H7 (cell line): ENCODE results near the gene GPR146. TPM values are rescaled to one million over a fixed set of nuclear protein-coding genes. Genes with fewer than 3 reads are reported as not detected.
"Not testable (repeated sequence)": the region's sequence is repeated elsewhere in the genome, so short reads cannot be mapped to it uniquely, and the experiment has no call there.

Experiments used
- DNase-seq: peaks from one replicate; pipeline ENCODE4 v3.0.0; 2012
- H3K27me3 ChIP-seq: 2 replicates; pipeline ENCODE4 v1.6.0; 2011; ENCODE audit warnings: mild to moderate bottlenecking, low read length; ENCODE audit not compliant: control insufficient read depth, insufficient read depth
- H3K36me3 ChIP-seq: replicated peaks from 2 replicates; pipeline ENCODE4 v1.5.1; 2011; ENCODE audit warnings: low read length; ENCODE audit not compliant: control insufficient read depth, insufficient read depth
- H3K4me3 ChIP-seq: 2 replicates; pipeline ENCODE4 v1.5.1; 2011; ENCODE audit warnings: low read depth, mild to moderate bottlenecking, control low read depth, low read length, moderate library complexity; ENCODE audit not compliant: insufficient read depth
- total RNA-seq: library from RNA; depleted of rRNA; stranded (reverse); fragments of >200 nt; shearing (Covaris generic); gene quantifications from 2 replicates; pipeline ENCODE4 v1.2.3, GENCODE V29; 2014

The GPR146 gene
- total RNA-seq, 1 experiment from 2014 or later = 0.87 TPM

GRCh38 chr7:1027242-1028043 is 16.9 kb upstream of the GPR146 start:
- peak overlapping the region; percentile 53 for H3K4me3 ChIP-seq
- no peaks in the 10 kb centered on the region for H3K27me3 ChIP-seq
- H3K36me3 ChIP-seq = no peaks in the 10 kb centered on the region; the same call in 1 of the 2 replicates
- DNase-seq = peak; percentile 91

DNA sequence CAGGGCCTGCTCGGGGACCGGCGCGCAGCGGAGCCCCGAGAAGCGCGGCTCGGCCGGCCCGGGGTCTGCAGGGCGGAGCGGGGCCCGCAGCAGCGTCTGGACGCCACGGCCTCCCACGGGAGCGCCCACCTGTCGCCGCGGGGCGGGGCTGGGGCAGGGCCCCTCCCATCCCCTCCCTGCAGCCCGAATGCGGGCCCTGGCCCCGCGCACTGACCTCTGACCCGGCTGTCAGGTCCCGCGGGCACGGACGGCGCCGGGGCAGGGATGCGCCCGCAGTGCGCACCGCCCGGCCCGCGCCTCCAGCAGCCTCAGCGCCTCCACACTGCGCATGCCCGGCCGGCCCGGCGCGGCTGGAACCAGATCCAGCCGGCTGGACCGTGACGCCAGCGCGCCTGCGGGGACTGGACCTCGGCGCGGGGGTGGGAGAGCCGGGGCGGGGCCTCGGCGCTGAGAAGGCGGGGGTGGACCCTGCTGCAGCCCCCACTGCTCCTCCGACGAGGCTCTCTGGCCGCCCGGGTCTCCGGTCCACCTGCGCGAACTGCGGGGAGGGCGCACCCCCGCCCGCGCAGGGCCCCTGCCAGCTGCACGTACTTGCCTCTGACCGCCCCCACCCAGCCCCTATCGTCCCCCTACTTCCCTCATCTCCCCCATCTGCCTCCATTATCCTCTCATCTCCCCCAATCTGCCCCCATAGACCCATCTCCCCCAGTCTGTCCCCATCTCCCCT is 16.1 kb upstream of the GPR146 start:
- Histone ChIP-seq H3K4me3 (peak overlapping the region; percentile 53), H3K36me3 (no peaks in the 10 kb centered on the region; the same call in 1 of the 2 replicates), H3K27me3 (no peaks in the 10 kb centered on the region)
- DNase-seq = peak; percentile 100

DNA sequence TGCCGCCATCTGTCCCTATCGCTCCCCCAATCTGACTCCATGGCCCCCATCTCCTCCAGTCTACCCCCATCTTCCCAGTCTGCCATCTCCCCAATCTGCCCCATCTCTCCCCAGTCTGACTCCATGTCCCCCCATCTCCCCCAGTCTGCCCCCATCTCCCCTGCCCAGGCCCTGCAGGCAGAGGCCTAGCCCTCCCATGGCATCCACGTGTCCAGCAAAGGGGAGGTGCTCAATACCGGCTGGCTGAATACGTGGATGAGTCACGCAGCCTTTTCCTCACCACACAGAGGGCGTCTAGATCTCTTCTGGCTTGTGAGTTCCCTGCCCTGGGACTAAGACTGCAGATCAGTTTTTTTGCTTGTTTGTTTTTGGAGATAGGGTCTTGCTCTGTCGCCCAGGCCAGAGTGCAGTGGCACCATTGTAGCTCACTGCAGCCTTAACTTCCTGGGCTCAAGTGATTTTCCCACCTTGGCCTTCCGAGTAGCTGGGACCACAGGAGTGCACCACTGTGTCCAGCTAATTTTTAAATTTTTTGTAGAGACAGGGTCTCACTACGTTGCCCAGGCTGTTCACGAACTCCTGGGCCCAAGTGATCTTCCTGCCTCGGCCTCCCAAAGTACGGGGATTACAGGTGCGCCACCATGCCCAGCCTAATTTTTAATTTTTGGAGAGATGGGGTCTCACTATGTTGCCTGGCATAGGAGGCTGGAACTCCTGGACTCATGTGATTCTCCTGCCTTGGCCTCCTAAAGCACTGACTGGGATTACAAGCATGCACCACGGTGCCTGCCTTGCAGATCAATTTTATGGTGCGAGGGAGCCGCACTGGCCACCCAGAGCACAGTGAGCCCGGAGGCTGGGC is 15.3 kb upstream of the GPR146 start:
- no peaks in the 10 kb centered on the region for H3K27me3 ChIP-seq
- H3K36me3 ChIP-seq = no peaks in the 10 kb centered on the region; the same call in 1 of the 2 replicates
- peak; percentile 91 for DNase-seq
- peak overlapping the region; percentile 53 for H3K4me3 ChIP-seq

DNA sequence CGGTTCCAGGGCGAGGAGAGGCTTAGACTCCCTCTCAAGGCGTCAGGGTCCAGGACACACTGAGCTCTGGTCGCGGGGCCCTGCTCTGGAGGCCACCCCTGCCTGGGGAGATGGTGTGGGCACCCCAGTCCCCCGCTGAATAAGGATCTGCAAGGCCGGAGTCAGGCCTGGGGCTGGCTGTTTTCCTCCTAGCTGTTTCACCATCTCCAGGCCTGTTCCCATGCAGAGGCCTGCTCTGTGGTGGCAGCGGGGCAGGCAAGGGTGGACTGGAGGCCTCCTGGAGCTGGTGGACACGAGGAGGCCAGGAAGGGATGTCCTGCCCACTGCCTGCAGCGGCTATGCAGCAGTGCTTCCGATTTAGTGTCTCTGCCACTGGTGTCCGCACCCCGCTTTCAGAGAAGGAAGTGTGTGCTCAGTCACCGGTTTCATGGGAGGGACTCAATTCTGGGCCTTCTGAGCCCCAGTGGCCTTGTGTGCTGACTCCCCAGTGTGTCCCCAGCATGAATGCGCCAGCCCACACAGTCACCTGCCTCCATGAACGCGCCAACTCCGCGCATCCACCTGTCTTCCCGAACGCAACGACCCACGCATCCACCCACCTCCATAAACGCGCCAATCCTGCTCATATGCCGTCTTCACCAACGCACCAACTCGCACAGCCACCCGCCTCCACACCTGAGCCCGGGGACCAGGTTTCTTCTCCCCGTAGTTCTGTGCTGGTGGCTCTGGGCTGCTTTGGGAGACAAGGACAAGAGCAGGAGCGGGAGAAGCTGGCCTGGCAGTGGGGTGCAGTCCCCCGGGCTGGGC is 14.5 kb upstream of the GPR146 start:
- no peaks in the 10 kb centered on the region; the same call in 1 of the 2 replicates for H3K36me3 ChIP-seq
- no peak overlapping the region for H3K4me3 ChIP-seq
- peak; percentile 75 for DNase-seq
- H3K27me3 ChIP-seq = no peaks in the 10 kb centered on the region

- peak; percentile 67 for DNase-seq
- H3K4me3 ChIP-seq = no peak overlapping the region
- no peaks in the 10 kb centered on the region for H3K27me3 ChIP-seq
- H3K36me3 ChIP-seq = no peaks in the 10 kb centered on the region; the same call in 1 of the 2 replicates
Measured at GRCh38 chr7:1030444-1031070, 13.8 kb upstream of the GPR146 start.

DNA sequence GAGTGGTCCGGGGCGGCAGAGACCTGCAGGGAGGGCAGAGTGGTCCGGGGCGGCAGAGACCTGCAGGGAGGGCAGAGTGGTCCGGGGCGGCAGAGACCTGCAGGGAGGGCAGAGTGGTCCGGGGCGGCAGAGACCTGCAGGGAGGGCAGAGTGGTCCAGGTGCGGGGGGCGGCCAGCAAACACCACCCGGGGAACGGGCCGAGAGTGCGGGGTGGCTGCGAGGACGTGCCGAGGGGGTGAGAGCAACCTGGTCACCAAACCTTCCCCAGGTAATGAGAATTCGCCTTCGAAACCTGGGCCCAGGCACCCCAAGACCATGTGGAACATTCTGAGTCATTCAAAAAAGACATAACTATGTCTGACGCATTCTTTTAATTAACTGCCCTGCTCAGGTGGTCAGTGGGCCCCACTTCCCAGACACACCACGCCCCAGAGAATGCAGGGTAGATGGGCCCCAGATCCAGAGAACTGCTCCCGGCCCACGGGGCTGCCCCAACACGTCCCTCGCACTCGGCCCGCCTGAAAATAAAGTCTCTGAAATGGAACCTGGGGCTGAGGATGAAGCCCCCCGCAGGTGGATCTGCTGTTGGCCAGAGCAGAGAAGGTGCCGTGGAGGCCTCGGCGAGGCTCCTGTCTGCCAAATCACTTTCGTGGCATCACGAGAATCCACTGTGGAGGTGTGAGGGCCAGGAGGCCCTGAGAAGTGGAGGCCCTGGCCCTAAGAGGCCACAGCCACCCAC is 12.5 kb upstream of the GPR146 start:
- Histone ChIP-seq H3K4me3 (no peak overlapping the region), H3K27me3 (no peaks in the 10 kb centered on the region), H3K36me3 (no peaks in the 10 kb centered on the region)
- no peak for DNase-seq

- DNase-seq = no peak
- Histone ChIP-seq H3K27me3 (no peaks in the 10 kb centered on the region), H3K4me3 (no peak overlapping the region), H3K36me3 (no peaks in the 10 kb centered on the region)
Measured at GRCh38 chr7:1032536-1033181, 11.7 kb upstream of the GPR146 start.

GRCh38 chr7:1033546-1034145 is 10.7 kb upstream of the GPR146 start:
- no peaks in the 10 kb centered on the region for H3K27me3 ChIP-seq

GRCh38 chr7:1034769-1035168 is 9.6 kb upstream of the GPR146 start:
- H3K4me3 ChIP-seq, DNase-seq, H3K36me3 ChIP-seq, H3K27me3 ChIP-seq: not testable (repeated sequence)

More at GRCh38 chr7:1033546-1034145, 10.7 kb upstream of the GPR146 start:
- no peaks in the 10 kb centered on the region for H3K36me3 ChIP-seq
- H3K4me3 ChIP-seq = no peak overlapping the region
- DNase-seq = no peak

DNA sequence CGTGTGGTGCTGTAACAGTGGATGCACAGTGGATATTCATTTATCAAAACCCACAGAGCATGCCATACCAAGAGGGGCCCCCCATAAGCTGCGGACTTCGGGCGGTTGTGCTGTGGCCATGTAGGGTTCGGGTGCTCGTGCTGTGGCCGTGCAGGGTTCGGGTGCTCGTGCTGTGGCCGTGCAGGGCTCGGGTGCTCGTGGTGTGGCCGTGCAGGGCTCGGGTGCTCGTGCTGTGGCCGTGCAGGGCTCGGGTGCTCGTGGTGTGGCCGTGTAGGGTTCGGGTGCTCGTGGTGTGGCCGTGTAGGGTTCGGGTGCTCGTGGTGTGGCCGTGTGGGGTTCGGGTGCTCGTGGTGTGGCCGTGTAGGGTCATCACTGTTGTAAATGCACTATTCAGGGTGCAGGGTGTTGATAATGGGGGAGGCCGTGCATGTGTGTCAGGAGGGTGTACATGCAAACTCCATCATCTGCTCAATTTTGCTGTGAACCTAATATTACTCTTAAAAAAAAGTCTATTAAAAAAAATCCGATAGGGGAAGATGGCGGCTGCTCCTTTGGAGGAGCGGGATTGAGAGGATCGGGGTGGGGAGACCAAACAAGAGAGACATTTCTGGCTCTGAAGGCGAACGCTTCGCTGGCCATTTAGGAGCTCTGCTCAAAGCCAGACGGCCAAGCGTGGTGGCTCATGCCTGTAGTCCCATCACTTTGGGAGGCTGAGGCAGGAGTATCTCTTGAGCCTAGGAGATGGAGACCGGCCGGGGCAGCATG is 8.0 kb upstream of the GPR146 start:
- not testable (repeated sequence) for H3K27me3 ChIP-seq, DNase-seq, H3K4me3 ChIP-seq, H3K36me3 ChIP-seq

DNA sequence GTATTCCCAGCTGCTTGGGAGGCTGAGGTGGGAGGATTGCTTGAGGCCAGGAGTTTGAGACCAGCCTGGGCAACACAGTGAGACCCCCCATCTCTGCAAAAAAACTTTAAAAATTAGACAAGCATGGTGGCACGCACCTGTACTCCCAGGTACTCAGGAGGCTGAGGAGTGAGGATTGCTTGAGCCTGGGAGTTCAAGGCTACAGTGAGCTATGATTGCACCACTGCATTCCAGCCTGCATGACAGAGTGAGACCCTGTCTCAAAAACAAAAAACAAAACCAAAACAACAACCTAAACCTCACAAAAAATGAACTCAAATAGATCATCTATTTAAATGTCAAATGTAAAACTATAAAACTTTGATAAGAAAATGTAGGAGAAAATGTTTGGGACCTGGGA is 4.1 kb upstream of the GPR146 start:
- H3K4me3 ChIP-seq, DNase-seq, H3K27me3 ChIP-seq, H3K36me3 ChIP-seq: not testable (repeated sequence)

GRCh38 chr7:1040790-1041189 is 3.6 kb upstream of the GPR146 start:
- peak; percentile 75 for DNase-seq
- no peaks in the 10 kb centered on the region for H3K27me3 ChIP-seq
- H3K4me3 ChIP-seq = no peak overlapping the region
- H3K36me3 ChIP-seq = no peaks in the 10 kb centered on the region
